Right renal cortex interstitium (tissue), 3 donors: ENCODE measurements around the gene VMP1. TPM values are rescaled to one million over a fixed set of nuclear protein-coding genes. Genes with fewer than 3 reads are reported as not detected.

ENCODE experiments used
- polyA plus RNA-seq, 3 donors: library from polyadenylated mRNA; unstranded; fragments of 120-200 nt; gene quantifications; one replicate each; pipeline ENCODE4 v1.2.1, GENCODE V29; 2013; ENCODE audit not compliant: insufficient read length in 3 of 3

The VMP1 gene
- polyA plus RNA-seq, 3 donors, result 112 to 132 (median 123) TPM

Other genes starting within 250 kb of the VMP1 start
- 10 to 100 TPM; 84.4 to 98.6 (median 90.5) TPM for gene DHX40, start 142.0 kb upstream of the VMP1 start, polyA plus RNA-seq
- gene CLTC, start 87.8 kb upstream of the VMP1 start, polyA plus RNA-seq, result 100 to 1,000 TPM; 338 to 360 (median 357) TPM
- gene PTRH2, start 224 bp upstream of the VMP1 start, polyA plus RNA-seq, result 10 to 100 TPM; 26.6 to 30.9 (median 29.8) TPM
- gene TUBD1, start 185.3 kb downstream of the VMP1 start, polyA plus RNA-seq, result 10 to 100 TPM; 22.6 to 23.3 (median 23.2) TPM
- 10 to 100 TPM; 37.7 to 40.2 (median 40.2) TPM for gene RPS6KB1, start 185.5 kb downstream of the VMP1 start, polyA plus RNA-seq